Erythroblast (primary cell): ENCODE results near the gene VWCE.

Experiments
- GATA1 ChIP-seq: IDR thresholded peaks from 2 replicates; pipeline ENCODE4 v1.6.1; 2011; ENCODE audit warnings: low read depth, mild to moderate bottlenecking, control low read depth, low read length, moderate library complexity
- POLR2A ChIP-seq: IDR thresholded peaks from 2 replicates; pipeline ENCODE4 v1.6.1; 2011; ENCODE audit warnings: mild to moderate bottlenecking, low read length

- TF ChIP-seq POLR2A = no peak
- TF ChIP-seq GATA1 = no peak
Measured at GRCh38 chr11:61259363-61259762, 35.8 kb downstream of the VWCE start.
